LHCN-M2 (cell line): Measurements from ENCODE around the gene AHCY. TPM values are rescaled to one million over a fixed set of nuclear protein-coding genes. Genes with fewer than 3 reads are reported as not detected.
"Not testable (repeated sequence)": the region's sequence is repeated elsewhere in the genome, so short reads cannot be mapped to it uniquely, and the experiment has no call there.

ENCODE experiments used
- DNase-seq: peaks from one replicate; pipeline ENCODE4 v3.0.0-alpha.2; 2012; ENCODE audit warnings: low read depth
- total RNA-seq: library from RNA; depleted of rRNA; stranded (reverse); fragments of >200 nt; gene quantifications from 2 replicates; pipeline ENCODE4 v1.2.3, GENCODE V29; 2014

Gene AHCY
- total RNA-seq, 1 experiment from 2014 or later = 141 TPM

GRCh38 chr20:34260208-34260942 lies 42.8 kb downstream of the AHCY start:
- DNase-seq = no peak

- no peak for DNase-seq
These were observed 46.5 kb downstream of the AHCY start for GRCh38 chr20:34256629-34257124.

GRCh38 chr20:34254979-34255378 lies 48.2 kb downstream of the AHCY start:
- DNase-seq = no peak

GRCh38 chr20:34252431-34253086 lies 50.6 kb downstream of the AHCY start:
- not testable (repeated sequence) for DNase-seq

GRCh38 chr20:34251619-34252018 lies 51.5 kb downstream of the AHCY start:
- DNase-seq = no peak

- no peak for DNase-seq
These were observed 53.1 kb downstream of the AHCY start for GRCh38 chr20:34250005-34250404.

GRCh38 chr20:34249291-34249690 lies 53.9 kb downstream of the AHCY start:
- peak; percentile 89 for DNase-seq

GRCh38 chr20:34246126-34246626 lies 57.0 kb downstream of the AHCY start:
- no peak for DNase-seq

- DNase-seq = no peak
These were observed 59.8 kb downstream of the AHCY start for GRCh38 chr20:34243377-34243776.

- DNase-seq = no peak
These were observed 60.3 kb downstream of the AHCY start for GRCh38 chr20:34242879-34243278.

GRCh38 chr20:34242015-34242414 lies 61.1 kb downstream of the AHCY start:
- DNase-seq = not testable (repeated sequence)

- no peak for DNase-seq
These were observed 62.2 kb downstream of the AHCY start, which contains the start of gene ASIP for GRCh38 chr20:34240693-34241615. ASIP (plus strand) TSS chr20:34241423; CDS start chr20:34260375, 18,952 bp downstream.

GRCh38 chr20:34240121-34240520 lies 63.0 kb downstream of the AHCY start:
- no peak for DNase-seq

GRCh38 chr20:34237942-34238341 lies 65.2 kb downstream of the AHCY start:
- DNase-seq = no peak

GRCh38 chr20:34235875-34236274 lies 67.3 kb downstream of the AHCY start:
- DNase-seq = no peak

- DNase-seq = no peak
These were observed 69.5 kb downstream of the AHCY start for GRCh38 chr20:34233687-34234086.

GRCh38 chr20:34232494-34233087 lies 70.6 kb downstream of the AHCY start:
- no peak for DNase-seq

GRCh38 chr20:34231634-34232033 lies 71.5 kb downstream of the AHCY start:
- DNase-seq = no peak
